COR-L47 (cell line): ENCODE measurements around the gene ATP6V1C2.
A peak's percentile ranks its signal among the peaks of the same experiment; 100 is the strongest.

Experiments
- DNase-seq: peaks from one replicate; lab custom pipeline; 2025; lab: John Stamatoyannopoulos, UW

ATP6V1C2 gene, protein sequence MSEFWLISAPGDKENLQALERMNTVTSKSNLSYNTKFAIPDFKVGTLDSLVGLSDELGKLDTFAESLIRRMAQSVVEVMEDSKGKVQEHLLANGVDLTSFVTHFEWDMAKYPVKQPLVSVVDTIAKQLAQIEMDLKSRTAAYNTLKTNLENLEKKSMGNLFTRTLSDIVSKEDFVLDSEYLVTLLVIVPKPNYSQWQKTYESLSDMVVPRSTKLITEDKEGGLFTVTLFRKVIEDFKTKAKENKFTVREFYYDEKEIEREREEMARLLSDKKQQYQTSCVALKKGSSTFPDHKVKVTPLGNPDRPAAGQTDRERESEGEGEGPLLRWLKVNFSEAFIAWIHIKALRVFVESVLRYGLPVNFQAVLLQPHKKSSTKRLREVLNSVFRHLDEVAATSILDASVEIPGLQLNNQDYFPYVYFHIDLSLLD

GRCh38 chr2:10721396-10722251 lies at the start of gene ATP6V1C2:
Gene ATP6V1C2 (plus strand): TSS chr2:10721630. CDS start chr2:10722850, 1,220 bp downstream.
- peak; percentile 29 for DNase-seq

- DNase-seq: no peak
Observed at GRCh38 chr2:10675131-10675530, 46.3 kb upstream of the ATP6V1C2 start.

DNA sequence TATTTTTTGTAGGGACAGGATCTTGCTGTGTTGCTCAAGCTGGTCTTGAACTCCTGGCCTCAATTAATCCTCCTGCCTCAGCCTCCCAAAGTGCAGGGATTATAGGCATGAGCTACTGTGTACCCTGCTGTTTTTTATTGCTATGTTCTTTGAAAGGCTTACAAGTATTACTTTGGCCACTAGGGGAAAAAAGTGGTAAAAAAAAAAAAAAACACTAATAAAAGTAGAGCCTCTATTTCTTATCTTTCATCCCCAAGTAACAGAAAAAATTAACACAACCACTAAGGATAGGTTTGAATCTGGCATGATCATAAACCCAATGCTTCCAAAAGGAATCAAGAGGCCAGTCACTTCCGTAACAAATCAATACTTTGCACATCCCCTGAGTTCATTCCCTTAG lies 43.2 kb upstream of the ATP6V1C2 start:
- DNase-seq: no peak

DNA sequence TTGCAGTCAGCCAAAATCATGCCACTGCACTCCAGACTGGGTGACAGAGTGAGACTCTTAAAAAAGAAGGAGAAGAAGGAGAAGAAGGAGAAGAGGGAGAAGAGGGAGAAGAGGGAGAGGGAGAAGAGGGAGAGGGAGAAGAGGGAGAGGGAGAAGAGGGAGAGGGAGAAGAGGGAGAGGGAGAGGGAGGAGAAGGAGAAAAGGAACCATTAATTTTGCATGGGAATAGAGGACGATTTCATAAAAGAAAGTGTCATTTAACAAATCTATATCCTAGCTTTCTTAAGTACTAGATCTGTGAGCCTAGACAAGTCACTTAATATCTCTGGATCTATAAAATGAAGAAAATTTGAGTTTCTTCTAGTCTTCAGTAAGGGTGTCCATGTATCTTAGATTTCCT lies 41.2 kb upstream of the ATP6V1C2 start:
- no peak for DNase-seq

- no peak for DNase-seq
Observed at GRCh38 chr2:10680957-10681356, 40.5 kb upstream of the ATP6V1C2 start.

- DNase-seq: no peak
Observed at GRCh38 chr2:10686176-10686730, 35.2 kb upstream of the ATP6V1C2 start.

GRCh38 chr2:10688921-10689807 lies 32.3 kb upstream of the ATP6V1C2 start:
- DNase-seq: no peak

DNA sequence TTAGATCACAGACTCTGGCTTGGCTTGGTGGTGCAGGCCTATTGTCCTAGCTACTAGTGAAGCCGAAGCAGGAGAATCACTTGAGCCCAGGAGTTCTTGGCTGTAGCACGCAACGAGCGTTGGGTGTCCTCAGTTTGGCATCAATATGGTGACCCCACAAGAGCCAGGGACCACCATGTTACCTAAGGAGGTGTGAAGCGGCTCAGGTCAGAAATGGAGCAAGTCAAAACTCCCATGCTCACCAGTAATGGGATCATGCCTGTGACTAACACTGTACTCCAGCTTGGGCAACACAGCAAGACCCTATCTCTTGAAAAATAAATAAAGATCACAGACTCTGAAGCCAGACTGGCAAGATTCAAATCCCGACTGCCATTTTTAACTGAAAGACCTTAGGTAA lies 29.9 kb upstream of the ATP6V1C2 start:
- DNase-seq: no peak

DNA sequence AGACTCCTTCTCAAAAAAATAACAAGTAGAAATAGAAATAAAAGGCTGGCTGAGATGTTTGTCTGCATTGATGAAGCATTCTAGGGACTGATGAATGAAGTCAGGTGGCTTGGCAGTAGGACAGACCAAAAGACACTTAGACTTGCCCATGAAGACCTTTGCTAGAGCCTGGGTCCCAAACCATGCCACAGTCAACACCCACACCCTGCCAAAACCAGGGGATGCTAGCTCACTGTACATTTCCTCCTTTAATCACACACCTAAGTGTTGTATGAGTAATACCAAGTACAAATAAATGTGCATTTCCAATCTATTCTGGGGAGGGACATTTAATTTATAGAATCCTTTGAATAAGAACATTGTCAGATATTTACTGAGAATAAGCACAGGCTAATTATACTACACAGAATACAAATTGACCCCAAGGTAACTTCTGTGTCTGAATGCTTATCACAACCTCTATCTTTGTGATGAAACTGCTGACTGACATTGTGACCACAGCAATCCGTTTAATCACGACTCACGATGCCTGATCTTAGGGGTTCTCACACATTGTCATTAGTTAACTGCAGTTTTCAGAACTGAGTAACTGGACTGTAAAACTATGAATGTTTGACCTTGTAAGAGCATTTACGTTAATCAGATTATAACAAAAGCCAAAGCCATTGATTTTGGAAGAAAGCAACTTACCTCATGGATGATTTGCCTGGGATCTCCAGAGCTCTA lies 21.2 kb upstream of the ATP6V1C2 start:
- no peak for DNase-seq

DNA sequence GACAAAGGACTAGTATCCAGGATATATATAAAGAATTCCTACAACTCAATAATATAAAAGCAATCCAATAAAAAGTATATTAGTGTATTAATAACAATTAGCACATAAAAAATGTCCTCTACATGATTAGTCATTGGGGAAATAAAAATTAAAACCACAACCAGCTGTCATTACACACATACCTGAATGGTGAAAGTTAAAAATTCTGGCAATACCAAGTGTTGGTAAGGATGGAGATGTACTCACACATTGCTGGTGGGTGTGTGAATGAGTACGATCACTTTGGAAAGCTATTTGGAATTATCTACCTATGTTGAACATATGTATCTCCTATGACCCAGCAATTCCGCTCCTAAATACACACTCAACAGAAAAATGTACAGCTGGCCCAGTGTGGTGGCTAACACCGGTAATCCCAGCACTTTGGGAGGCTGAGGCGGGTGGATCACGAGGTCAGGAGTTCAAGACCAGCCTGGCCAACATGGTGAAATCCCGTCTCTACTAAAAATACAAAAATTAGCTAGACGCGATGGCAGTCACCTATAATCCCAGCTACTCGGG lies 17.3 kb upstream of the ATP6V1C2 start:
- DNase-seq: no peak

DNA sequence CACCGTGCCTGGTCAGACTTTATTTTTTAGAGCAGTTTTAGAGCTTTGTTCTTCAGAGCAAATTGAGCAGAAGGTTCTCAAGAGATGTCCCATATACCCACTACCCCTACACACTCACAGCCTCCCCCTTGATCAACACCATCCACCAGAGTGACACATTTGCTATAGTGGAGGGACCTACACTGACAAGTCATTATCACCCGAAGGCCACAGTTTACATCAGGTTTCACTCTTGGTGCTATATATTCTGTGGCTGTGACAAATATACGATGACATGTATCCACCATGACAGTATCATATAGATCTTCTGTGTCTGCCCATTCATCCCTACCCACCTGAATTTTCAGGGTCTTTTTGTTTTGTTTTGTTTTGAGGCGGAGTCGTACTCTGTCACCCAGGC lies 15.4 kb upstream of the ATP6V1C2 start:
- no peak for DNase-seq

DNA sequence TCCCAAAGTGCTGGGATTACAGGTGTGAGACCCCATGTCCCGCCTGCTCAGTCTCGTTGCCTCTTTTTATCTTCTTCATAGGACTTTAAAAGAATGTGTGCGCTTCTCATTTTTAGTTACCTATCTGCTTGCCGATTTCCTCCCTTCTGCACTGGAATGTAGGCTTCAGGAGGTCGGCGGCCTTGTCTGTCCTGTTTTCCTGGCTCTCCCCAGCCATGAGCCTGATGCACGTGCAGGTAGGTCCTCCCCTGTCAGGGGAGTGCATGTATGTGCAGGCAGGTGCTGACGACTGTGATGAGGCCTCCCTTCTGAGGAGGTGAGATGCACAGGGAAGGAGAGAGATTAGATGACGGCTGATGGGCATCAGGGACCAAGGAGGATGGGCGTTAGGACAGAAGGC lies 13.6 kb upstream of the ATP6V1C2 start:
- no peak for DNase-seq

- peak; percentile 62 for DNase-seq
Observed at GRCh38 chr2:10709290-10709939, 12.0 kb upstream of the ATP6V1C2 start.

DNA sequence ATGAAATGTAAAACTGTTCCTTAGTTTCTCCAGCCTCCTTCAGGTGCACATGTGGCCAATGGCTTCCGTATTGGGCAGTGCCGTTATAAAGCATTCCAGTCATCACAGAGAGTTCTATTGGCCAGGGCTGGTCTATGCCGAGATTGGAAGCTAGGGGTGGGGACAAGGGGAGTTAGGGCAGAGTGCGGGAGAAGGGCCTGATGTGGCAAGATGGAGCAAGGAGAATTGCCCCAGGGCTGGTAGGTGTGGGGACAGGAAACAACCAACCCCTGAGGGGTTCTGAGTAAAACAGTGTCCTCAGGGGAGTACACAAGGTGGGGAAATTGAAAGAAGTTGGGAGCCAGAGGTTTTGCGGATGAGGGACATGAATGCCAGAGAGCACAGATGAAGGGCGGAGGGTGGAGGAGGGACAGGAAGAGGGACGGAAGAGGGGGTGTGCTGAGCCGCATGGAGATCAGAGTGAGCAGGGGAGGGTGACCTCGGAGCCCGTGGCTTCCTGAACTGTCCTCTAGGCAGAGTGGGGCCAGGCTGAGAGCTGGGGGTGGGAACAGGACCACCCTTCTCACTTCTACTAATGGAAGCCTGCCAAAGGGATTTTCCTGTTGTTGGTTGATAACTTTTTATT lies 9.1 kb upstream of the ATP6V1C2 start:
- DNase-seq: no peak

DNA sequence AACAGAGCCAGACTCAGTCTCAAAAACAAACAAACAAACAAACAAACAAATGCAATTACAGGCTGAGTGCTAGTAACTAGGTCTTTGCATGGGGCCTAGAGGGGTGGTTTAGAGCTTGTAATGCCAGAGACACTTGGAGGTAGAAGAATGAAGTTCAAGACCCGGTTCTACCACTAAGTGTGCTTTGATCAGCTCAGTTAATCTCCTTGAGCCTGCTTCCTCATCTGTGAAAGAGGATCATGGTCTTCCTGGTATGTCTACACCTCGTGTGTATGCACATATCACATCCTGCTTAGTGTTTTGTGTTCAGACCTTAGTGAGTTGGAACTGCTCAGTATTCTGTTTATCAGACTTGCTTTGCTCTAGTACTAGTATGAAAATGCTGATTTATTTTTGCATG lies 4.8 kb upstream of the ATP6V1C2 start:
- no peak for DNase-seq

- DNase-seq: no peak
Observed at GRCh38 chr2:10717628-10718027, 3.8 kb upstream of the ATP6V1C2 start.

GRCh38 chr2:10720306-10720705 lies 1.1 kb upstream of the ATP6V1C2 start:
- DNase-seq: no peak

GRCh38 chr2:10720947-10721395 lies 459 bp upstream of the ATP6V1C2 start:
- DNase-seq: peak; percentile 52

- no peak for DNase-seq
Observed at GRCh38 chr2:10722252-10722825, 909 bp downstream of the ATP6V1C2 start.
